ENCODE measurements around the gene LDHD. TPM values are rescaled to one million over a fixed set of nuclear protein-coding genes. Genes with fewer than 3 reads are reported as not detected.

The LDHD gene
- total and polyA plus RNA-seq, 2 of the 13 experiments (the other 11 are each of a cell fraction or from before 2014, with no cell fraction given), result 9.1 to 9.8 TPM

DNA sequence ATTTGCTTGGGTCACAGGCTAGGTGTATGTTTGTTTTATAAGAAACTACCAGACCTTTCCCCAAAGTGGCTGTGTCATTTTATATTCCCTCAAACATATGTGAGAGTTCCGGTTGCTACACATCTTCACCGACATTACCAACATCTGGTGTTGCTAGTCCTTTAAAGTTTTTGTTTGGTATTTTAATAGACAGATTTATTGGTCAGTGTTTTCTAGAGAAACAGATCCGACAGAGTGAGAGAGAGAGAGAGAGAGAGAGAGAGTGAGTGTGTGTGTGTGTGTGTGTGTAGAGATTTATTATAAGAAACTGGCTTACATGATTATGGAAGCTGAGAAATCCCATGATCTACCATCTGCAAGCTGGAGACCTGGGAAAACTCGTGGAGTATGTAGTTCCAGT lies 31.0 kb downstream of the LDHD start:
- no TSS peak for BruUV-seq (replicated peaks)

More for the DNA sequence above, 31.0 kb downstream of the LDHD start:
- no peak overlapping the region for H3K4me3 ChIP-seq (replicated peaks in 1 of 3; ENCODE audit: insufficient read depth in 1 of 3, low read depth in 2 of 3, low read length in 3 of 3)
- CTCF ChIA-PET (ENCODE audit: low intra/inter-chr PET ratio, low total read pairs), result no interaction called here
- WGBS (ENCODE audit: low lambda C conversion rate), result 92% methylated on average over 4 of the region's 4 CpGs
- no peaks in the 10 kb centered on the region for H3K27me3 ChIP-seq (ENCODE audit: control insufficient read depth in 1 of 2, insufficient read depth in 2 of 2, low read length in 2 of 2)
- no peak overlapping the region for H3K4me2 ChIP-seq (ENCODE audit: low read depth, low read length)
- in situ Hi-C loops (cut with HindIII; ENCODE audit: extremely low pct_ligation_motif_present, low pct_unique_long_range_greater_than_20kb) (no loop called here), intact Hi-C loops (cut with micrococcal nuclease; ENCODE audit: unreplicated experiment) (no loop called here)
- ATAC-seq (no peak), FAIRE-seq (no peak), DNase-seq (ENCODE audit: low spot score) (no peak)
- peaks cover 61% of the 10 kb centered on the region for H4K20me1 ChIP-seq (ENCODE audit: insufficient read depth, low read length)
- peaks cover 85% of the 10 kb centered on the region for H3K4me1 ChIP-seq (ENCODE audit: insufficient read depth, low read length)
- H3K36me3 ChIP-seq (replicated peaks in 1 of 2; ENCODE audit: control insufficient read depth in 1 of 2, insufficient read depth in 2 of 2, low read length in 2 of 2), result peaks cover 9 to 11% of the 10 kb centered on the region in 2 experiments; a peak in 4 of 5 replicates
- no peaks in the 10 kb centered on the region for H3K9me3 ChIP-seq (ENCODE audit: low read length)
- H2AFZ ChIP-seq (ENCODE audit: low read length), result no peak overlapping the region
- no peak overlapping the region for H3K9ac ChIP-seq (ENCODE audit: insufficient read depth, low read depth, low read length)
- POLR2A ChIA-PET, result no interaction called here
- peaks cover 96% of the 10 kb centered on the region for H3K79me2 ChIP-seq (ENCODE audit: insufficient read depth, low read length)
- no peak overlapping the region for H3K27ac ChIP-seq (ENCODE audit: extremely low read length, insufficient read depth, low read length)
- TF ChIP-seq SRSF9 (IDR thresholded peaks at IDR 0.05; ENCODE audit: borderline replicate concordance, insufficient read depth, low read depth, low read length, poor library complexity, severe bottlenecking) (no peak), ZNF674 (CRISPR knock-in tag; IDR thresholded peaks at IDR 0.05; ENCODE audit: low read depth) (no peak), ZNF234 (CRISPR knock-in tag; conservative IDR thresholded peaks at IDR 0.05) (no peak), ZGPAT (CRISPR knock-in tag; IDR thresholded peaks at IDR 0.05) (no peak), ZNF333 (CRISPR knock-in tag; IDR thresholded peaks at IDR 0.05; ENCODE audit: borderline replicate concordance) (no peak), ZNF773 (CRISPR knock-in tag; IDR thresholded peaks at IDR 0.05; ENCODE audit: borderline replicate concordance) (no peak), SNAPC2 (CRISPR knock-in tag; IDR thresholded peaks at IDR 0.05) (no peak), ZNF605 (CRISPR knock-in tag; IDR thresholded peaks at IDR 0.05) (no peak), CREB3 (CRISPR knock-in tag; IDR thresholded peaks at IDR 0.05) (no peak), HIC2 (CRISPR knock-in tag; IDR thresholded peaks at IDR 0.05; ENCODE audit: low read depth) (no peak), ZFP36L2 (CRISPR knock-in tag; IDR thresholded peaks at IDR 0.05) (no peak), NR2F1 (CRISPR knock-in tag; IDR thresholded peaks at IDR 0.05) (no peak), PCBP2 (optimal IDR thresholded peaks at IDR 0.05; ENCODE audit: low read depth, low read length, poor library complexity, severe bottlenecking) (no peak), ZNF225 (CRISPR knock-in tag; IDR thresholded peaks at IDR 0.05) (no peak), SETDB1 (CRISPR knock-in tag; IDR thresholded peaks at IDR 0.05; ENCODE audit: borderline replicate concordance) (no peak), KAT2B (IDR thresholded peaks at IDR 0.05; ENCODE audit: borderline replicate concordance, low read depth, low read length) (no peak), KAT8 (CRISPR knock-in tag; IDR thresholded peaks at IDR 0.05) (no peak)
